GM12874 (cell line): Measurements from ENCODE around the gene ST6GAL1.

ENCODE experiments used
- TF ChIP-seq, protein P1 (sequence below): IDR thresholded peaks from 2 replicates; pipeline ENCODE4 v1.5.1; 2011; ENCODE audit warnings: low read depth, mild to moderate bottlenecking, control low read depth, low read length, moderate library complexity; ENCODE audit not compliant: insufficient read depth

The ST6GAL1 gene

DNA sequence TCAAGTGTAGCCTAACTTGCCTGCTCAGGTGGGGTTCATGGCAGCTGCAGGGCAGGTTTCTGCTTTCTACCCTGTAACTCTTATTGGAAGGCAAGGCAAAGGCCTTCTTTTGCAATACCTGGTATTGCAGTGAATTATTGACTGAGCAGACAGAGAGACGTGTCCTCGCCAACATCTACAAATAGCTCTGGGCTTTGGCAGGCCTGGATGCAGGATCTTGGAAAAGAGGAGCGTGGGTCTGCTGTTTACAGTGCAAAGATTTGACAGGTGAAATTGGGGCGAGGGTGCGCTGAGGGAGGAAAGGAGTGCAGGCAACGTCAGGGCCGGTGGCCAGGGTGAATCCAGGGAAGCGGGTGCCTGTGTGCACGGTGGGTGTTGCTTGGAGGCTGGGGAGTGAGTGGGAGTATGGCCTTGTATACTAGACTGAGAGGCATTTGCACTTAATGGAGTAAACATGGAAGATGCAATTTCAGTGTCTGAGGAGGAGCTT, 44.5 kb downstream of the ST6GAL1 start:
- TF ChIP-seq, protein P1, sequence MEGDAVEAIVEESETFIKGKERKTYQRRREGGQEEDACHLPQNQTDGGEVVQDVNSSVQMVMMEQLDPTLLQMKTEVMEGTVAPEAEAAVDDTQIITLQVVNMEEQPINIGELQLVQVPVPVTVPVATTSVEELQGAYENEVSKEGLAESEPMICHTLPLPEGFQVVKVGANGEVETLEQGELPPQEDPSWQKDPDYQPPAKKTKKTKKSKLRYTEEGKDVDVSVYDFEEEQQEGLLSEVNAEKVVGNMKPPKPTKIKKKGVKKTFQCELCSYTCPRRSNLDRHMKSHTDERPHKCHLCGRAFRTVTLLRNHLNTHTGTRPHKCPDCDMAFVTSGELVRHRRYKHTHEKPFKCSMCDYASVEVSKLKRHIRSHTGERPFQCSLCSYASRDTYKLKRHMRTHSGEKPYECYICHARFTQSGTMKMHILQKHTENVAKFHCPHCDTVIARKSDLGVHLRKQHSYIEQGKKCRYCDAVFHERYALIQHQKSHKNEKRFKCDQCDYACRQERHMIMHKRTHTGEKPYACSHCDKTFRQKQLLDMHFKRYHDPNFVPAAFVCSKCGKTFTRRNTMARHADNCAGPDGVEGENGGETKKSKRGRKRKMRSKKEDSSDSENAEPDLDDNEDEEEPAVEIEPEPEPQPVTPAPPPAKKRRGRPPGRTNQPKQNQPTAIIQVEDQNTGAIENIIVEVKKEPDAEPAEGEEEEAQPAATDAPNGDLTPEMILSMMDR = no peak

DNA sequence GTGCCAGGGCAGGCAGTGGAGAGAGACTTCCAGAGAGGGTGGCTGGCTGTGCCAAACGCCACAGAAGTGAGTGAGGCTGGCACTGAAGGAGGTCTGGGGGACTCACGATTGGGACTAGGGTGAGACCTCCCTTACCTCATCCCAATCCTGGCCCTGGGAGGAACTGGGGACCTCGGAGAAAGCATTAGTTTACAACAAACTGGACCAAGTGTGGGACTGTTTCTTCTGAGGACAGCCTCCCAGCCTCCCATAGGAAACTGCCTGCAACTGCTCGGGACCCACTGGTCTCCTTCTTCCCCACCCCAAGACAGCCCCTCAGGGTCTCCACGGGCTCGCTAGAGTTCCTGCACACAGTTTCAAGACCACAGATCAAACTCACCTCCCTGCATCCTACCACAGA, 45.4 kb downstream of the ST6GAL1 start:
- TF ChIP-seq, protein P1 = no peak

DNA sequence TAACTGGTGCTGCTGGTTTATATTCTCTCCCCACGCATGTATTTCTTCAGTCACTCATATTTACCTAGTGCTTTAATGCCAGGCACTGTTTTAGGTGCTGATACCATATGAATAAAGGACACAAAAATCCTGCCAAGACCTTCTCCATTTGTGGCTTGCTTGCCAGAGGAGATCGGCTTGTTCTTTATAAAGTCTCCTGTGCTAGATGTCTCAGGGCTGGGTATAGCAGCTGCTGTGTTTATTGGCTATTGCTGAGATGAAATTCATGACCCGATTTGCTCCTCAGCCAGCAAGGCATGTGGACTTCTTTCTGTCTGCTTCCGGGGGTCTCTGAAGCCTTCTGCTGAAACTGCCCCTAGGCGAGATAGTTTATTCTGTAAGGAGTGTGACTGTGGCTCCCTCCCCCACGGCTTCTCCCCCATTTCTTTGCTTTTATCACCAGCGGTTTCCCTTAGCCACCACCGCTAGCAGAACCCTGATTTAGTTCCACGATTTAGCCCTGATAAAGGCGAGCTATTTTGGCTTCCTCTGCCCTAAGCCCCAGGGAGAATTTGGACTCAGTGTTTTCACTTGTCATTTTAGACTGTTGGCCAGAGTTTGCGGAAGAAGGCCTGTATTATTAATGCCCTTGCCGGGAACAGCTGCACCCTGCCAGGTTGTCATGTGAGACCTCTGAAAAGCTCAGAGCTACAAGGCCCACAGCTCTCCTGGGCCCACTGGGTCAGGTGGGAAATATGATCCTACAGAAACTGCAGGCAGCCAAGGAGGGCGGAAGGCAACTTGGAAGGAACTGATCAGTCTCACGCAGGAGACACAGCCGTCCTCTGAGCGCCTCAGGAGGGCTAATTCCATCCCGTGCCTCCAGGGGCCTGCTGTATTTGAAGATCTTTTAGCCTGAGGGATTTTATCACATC, 46.8 kb downstream of the ST6GAL1 start:
- TF ChIP-seq, protein P1 = no peak

DNA sequence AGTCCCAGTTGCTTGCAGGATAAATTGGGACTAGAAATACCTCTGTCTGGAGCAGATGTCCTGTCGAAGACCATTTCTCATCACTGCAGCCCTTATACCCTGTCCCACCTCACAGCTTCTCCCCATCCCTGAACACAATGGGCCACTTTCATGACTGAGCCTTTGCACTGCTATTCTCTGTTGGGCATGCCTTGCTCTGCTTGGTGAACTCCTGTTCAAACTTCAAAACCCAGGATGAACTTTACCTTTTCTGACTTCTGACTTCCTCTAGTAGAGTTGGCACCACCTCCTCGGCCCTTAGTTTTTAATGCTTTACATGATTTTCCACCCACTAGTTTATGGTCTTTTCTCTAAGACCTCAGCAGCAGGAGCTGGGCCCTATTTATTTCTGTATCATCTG, 48.4 kb downstream of the ST6GAL1 start:
- TF ChIP-seq, protein P1 = no peak

DNA sequence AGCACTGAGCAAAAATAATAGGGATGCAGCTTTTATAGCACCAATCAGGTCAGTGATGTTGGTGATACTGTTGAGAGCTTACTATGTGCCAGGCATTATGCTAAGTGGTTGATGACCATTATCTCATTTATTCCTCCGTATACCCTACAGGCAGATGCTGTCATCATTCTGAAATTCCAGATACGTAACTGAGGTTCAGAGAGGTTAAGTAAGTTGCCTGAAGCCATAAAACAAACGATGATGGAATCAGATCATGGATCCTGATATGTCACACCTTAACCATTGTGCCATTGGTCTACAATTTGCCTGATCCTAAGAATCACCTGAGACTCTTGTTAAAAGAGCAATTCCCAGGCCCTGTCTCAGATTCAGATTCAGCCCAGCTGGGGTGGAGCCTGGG, 49.5 kb downstream of the ST6GAL1 start:
- TF ChIP-seq, protein P1 = no peak

DNA sequence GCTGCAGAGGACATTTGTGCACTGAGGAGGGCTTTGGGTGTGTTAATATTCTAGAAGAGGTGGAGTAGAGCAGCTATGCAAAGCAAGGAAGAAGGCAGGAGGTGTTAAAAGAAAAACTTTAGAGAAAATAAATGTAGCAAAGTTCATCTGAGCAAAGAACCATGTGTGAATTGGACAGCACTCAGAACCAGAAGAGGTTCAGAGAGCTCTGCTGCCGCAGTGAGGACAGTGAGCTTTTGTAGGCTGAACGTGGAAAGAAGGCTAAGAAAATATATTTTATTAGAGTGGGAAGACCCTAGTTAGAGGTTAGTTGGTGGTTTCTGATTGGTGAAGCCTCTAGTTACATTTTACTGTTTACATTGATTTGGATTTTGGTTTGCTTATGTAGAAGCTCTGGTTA, 50.7 kb downstream of the ST6GAL1 start:
- TF ChIP-seq, protein P1 = no peak

DNA sequence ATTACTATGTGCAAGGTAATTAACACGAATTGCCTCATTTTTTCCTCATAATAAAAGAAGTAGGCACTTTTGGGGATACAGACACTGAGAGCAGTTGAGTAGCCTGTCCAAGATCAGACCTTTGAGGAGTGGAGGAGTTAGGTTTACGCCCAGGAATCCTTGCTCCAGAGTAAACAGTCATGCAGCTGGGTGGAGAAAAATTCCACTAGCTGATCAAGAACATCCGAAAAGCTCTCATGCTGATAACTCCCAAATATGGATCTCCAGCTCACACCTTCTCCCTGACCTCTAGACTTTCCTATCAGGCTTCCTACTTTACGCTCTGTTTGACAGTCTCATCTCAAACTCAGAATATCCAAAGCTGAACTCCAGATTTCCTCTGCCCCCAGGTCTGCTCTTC, 53.3 kb downstream of the ST6GAL1 start:
- TF ChIP-seq, protein P1 = no peak
